GM12891 (cell line): ENCODE data around the gene EIF2S2.

Experiments
- PAX5 ChIP-seq: IDR thresholded peaks from 2 replicates; pipeline ENCODE4 v1.6.1; 2011; ENCODE audit warnings: low read length, moderate library complexity, mild to moderate bottlenecking; ENCODE audit not compliant: insufficient read depth, severe bottlenecking
- POLR2A ChIP-seq: IDR thresholded peaks from 2 replicates; pipeline ENCODE4 v1.6.1; 2011; ENCODE audit warnings: low read depth, low read length, control low read depth
- POLR2AphosphoS5 ChIP-seq: IDR thresholded peaks from 2 replicates; pipeline ENCODE4 v1.6.1; 2011; ENCODE audit warnings: low read depth, low read length, control low read depth
- POU2F2 ChIP-seq: IDR thresholded peaks from 2 replicates; pipeline ENCODE4 v1.6.1; 2011; ENCODE audit warnings: low read depth, mild to moderate bottlenecking, control low read depth, low read length, moderate library complexity
- SPI1 ChIP-seq: IDR thresholded peaks from 2 replicates; pipeline ENCODE4 v1.6.1; 2011; ENCODE audit warnings: low read depth, low read length, control low read depth
- TAF1 ChIP-seq: IDR thresholded peaks from 2 replicates; pipeline ENCODE4 v1.6.1; 2011; ENCODE audit warnings: low read depth, low read length, control low read depth

DNA sequence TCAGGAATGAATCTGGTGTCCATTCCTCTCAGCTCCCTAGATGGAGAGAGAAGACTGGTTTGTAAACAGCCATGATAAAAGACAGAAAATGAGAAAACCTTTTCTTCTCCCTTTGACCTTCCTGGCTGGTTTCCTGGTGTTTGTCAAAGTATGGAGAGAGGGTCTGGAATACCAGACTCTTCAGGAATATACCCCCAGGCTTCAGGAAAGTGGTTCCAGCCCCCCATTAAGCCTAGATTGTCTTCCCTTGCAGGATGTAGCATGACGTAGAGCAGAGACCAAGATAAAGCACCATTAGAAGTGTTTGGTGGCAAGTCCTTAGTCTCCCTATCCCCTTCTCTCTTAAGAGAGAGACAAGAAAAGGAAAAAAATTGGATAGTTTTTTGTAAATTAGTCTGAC lies 51.1 kb downstream of the EIF2S2 start:
- TF ChIP-seq POLR2AphosphoS5 (no peak), POLR2A (no peak), TAF1 (no peak), PAX5 (no peak), POU2F2 (no peak), SPI1 (no peak)
